SK-N-SH treated with all-trans-retinoic acid at 6 μM for 48 hours (cell line): ENCODE data around the gene HERPUD2.
"Not testable (repeated sequence)": the region's sequence is repeated elsewhere in the genome, so short reads cannot be mapped to it uniquely, and the experiment has no call there.

Source experiments
- ATAC-seq: fragments of 200-7000 bp; cut with Tn5 transposase; 3 replicates; pipeline ENCODE4 v1.9.1; 2020; ENCODE audit warnings: mild to moderate bottlenecking, moderate library complexity
- ARNTL ChIP-seq: fragments of 450-650 bp; formaldehyde crosslinking; IDR thresholded peaks from 2 replicates; pipeline ENCODE4 v1.5.0; 2020; ENCODE audit warnings: low read depth, mild to moderate bottlenecking, moderate library complexity, borderline replicate concordance
- BACH2 ChIP-seq: fragments of 250-450 bp; sonication (Bioruptor Pico); IDR thresholded peaks from 2 replicates; pipeline ENCODE4 v1.9.0; 2021; ENCODE audit warnings: mild to moderate bottlenecking, borderline replicate concordance
- CSDC2 ChIP-seq: fragments of 250-450 bp; sonication (Bioruptor Pico); IDR thresholded peaks from 2 replicates; pipeline ENCODE4 v1.5.0; 2020; ENCODE audit warnings: mild to moderate bottlenecking, moderate library complexity
- CSRNP3 ChIP-seq: fragments of 250-450 bp; sonication (Bioruptor Pico); IDR thresholded peaks from 2 replicates; pipeline ENCODE4 v1.5.1; 2021; ENCODE audit warnings: mild to moderate bottlenecking, moderate library complexity
- ESRRG ChIP-seq: fragments of 250-450 bp; sonication (Bioruptor Pico); IDR thresholded peaks from 2 replicates; pipeline ENCODE4 v1.6.1; 2021; ENCODE audit warnings: mild to moderate bottlenecking
- GLIS3 ChIP-seq: fragments of 250-450 bp; sonication (Bioruptor Pico); IDR thresholded peaks from 2 replicates; pipeline ENCODE4 v1.5.0; 2020; ENCODE audit warnings: mild to moderate bottlenecking, moderate library complexity
- ISL1 ChIP-seq: fragments of 250-450 bp; sonication (Bioruptor Pico); IDR thresholded peaks from 2 replicates; pipeline ENCODE4 v2.1.2; 2022; ENCODE audit warnings: mild to moderate bottlenecking, moderate library complexity
- OSR1 ChIP-seq: fragments of 250-450 bp; sonication (Bioruptor Pico); IDR thresholded peaks from 2 replicates; pipeline ENCODE4 v1.8.0; 2022; ENCODE audit warnings: moderate library complexity, mild to moderate bottlenecking, inconsistent platforms
- PATZ1 ChIP-seq: fragments of 250-450 bp; sonication (Bioruptor Pico); IDR thresholded peaks from 2 replicates; pipeline ENCODE4 v1.8.0; 2020; ENCODE audit warnings: mild to moderate bottlenecking, moderate library complexity, borderline replicate concordance
- POU6F1 ChIP-seq: fragments of 250-450 bp; sonication (Bioruptor Pico); IDR thresholded peaks from 2 replicates; pipeline ENCODE4 v1.8.0; 2021; ENCODE audit warnings: low read depth, mild to moderate bottlenecking, moderate library complexity, borderline replicate concordance
- PPARA ChIP-seq: fragments of 250-450 bp; sonication (Bioruptor Pico); IDR thresholded peaks from 2 replicates; pipeline ENCODE4 v1.5.0; 2020; ENCODE audit warnings: mild to moderate bottlenecking, borderline replicate concordance
- TOX ChIP-seq: fragments of 250-450 bp; sonication (Bioruptor Pico); IDR thresholded peaks from 2 replicates; pipeline ENCODE4 v1.8.0; 2021; ENCODE audit warnings: mild to moderate bottlenecking, moderate library complexity, borderline replicate concordance
- TSHZ2 ChIP-seq: fragments of 250-450 bp; sonication (Bioruptor Pico); IDR thresholded peaks from 2 replicates; pipeline ENCODE4 v1.5.0; 2020; ENCODE audit warnings: mild to moderate bottlenecking, moderate library complexity
- ZC3H10 ChIP-seq: fragments of 250-450 bp; sonication (Bioruptor Pico); IDR thresholded peaks from 2 replicates; pipeline ENCODE4 v1.5.1; 2021; ENCODE audit warnings: mild to moderate bottlenecking, moderate library complexity
- ZFP3 ChIP-seq: fragments of 250-450 bp; sonication (Bioruptor Pico); IDR thresholded peaks from 2 replicates; pipeline ENCODE4 v1.5.0; 2020; ENCODE audit warnings: mild to moderate bottlenecking, moderate library complexity
- ZFP30 ChIP-seq: fragments of 450-650 bp; formaldehyde crosslinking; IDR thresholded peaks from 2 replicates; pipeline ENCODE4 v1.5.0; 2022; ENCODE audit warnings: mild to moderate bottlenecking, moderate library complexity
- ZNF565 ChIP-seq: fragments of 450-650 bp; formaldehyde crosslinking; conservative IDR thresholded peaks from 2 replicates; pipeline ENCODE4 v1.5.0; 2020; ENCODE audit warnings: low read depth, mild to moderate bottlenecking, moderate library complexity
- ZNF8 ChIP-seq: fragments of 450-650 bp; formaldehyde crosslinking; IDR thresholded peaks from 2 replicates; pipeline ENCODE4 v1.5.0; 2020; ENCODE audit warnings: mild to moderate bottlenecking, moderate library complexity

HERPUD2 gene

GRCh38 chr7:35596061-35596460 lies 98.9 kb downstream of the HERPUD2 start:
- no peak for TF ChIP-seq ZFP30 (CRISPR knock-in tag)
- no peak for TF ChIP-seq PPARA (CRISPR knock-in tag)
- no peak for TF ChIP-seq ZNF565 (CRISPR knock-in tag)
- no peak for TF ChIP-seq GLIS3 (CRISPR knock-in tag)
- TF ChIP-seq BACH2 (CRISPR knock-in tag): no peak
- TF ChIP-seq ZC3H10 (CRISPR knock-in tag): no peak
- no peak for TF ChIP-seq ZNF8
- TF ChIP-seq TOX: no peak
- no peak for TF ChIP-seq ARNTL (CRISPR knock-in tag)
- TF ChIP-seq PATZ1 (CRISPR knock-in tag): no peak
- TF ChIP-seq CSRNP3 (CRISPR knock-in tag): no peak
- no peak for TF ChIP-seq TSHZ2 (CRISPR knock-in tag)
- no peak for TF ChIP-seq OSR1 (CRISPR knock-in tag)
- no peak for TF ChIP-seq CSDC2 (CRISPR knock-in tag)
- ATAC-seq: peak; percentile 51

GRCh38 chr7:35593899-35594298 lies 101.0 kb downstream of the HERPUD2 start:
- no peak for TF ChIP-seq ISL1 (CRISPR knock-in tag)
- ATAC-seq: peak; percentile 40; the same call in 1 of the 3 replicates

- ATAC-seq: no peak
- no peak for TF ChIP-seq BACH2 (CRISPR knock-in tag)
- TF ChIP-seq POU6F1 (CRISPR knock-in tag): no peak
- no peak for TF ChIP-seq ESRRG (CRISPR knock-in tag)
- no peak for TF ChIP-seq ZFP3 (CRISPR knock-in tag)
- TF ChIP-seq PATZ1 (CRISPR knock-in tag): no peak
Measured at GRCh38 chr7:35588647-35589046, 106.3 kb downstream of the HERPUD2 start.

- TF ChIP-seq PPARA (CRISPR knock-in tag) (no peak), OSR1 (CRISPR knock-in tag) (no peak), ZC3H10 (CRISPR knock-in tag) (no peak)
- ATAC-seq: no peak
Measured at GRCh38 chr7:35584990-35585389, 109.9 kb downstream of the HERPUD2 start.

GRCh38 chr7:35584533-35584932 lies 110.4 kb downstream of the HERPUD2 start:
- ATAC-seq: not testable (repeated sequence)
